Uterus (tissue), 4 donors: ENCODE measurements around the gene METTL4. TPM values are rescaled to one million over a fixed set of nuclear protein-coding genes. Genes with fewer than 3 reads are reported as not detected.

ENCODE experiments used
- DNase-seq, 2 donors: peaks; one replicate each; pipeline ENCODE4 v3.0.0-alpha.2; 2019 to 2020
- H3K27ac ChIP-seq, 2 donors: fragments of 200-600 bp; sonication (generic); 1 replicate in 1 of 2; 2 replicates in 1 of 2; pipeline ENCODE4 v1.5.1; 2016 to 2018
- H3K27me3 ChIP-seq, 2 donors: fragments of 200-600 bp; sonication (generic); one replicate each; pipeline ENCODE4 v1.5.1; 2018 to 2019; ENCODE audit warnings: control low read depth in 1 of 2
- H3K36me3 ChIP-seq, 2 donors: fragments of 200-600 bp; sonication (generic); one replicate each; pipeline ENCODE4 v1.5.1; 2019; ENCODE audit warnings: control low read depth in 1 of 2
- H3K4me1 ChIP-seq, 2 donors: fragments of 200-600 bp; sonication (generic); one replicate each; pipeline ENCODE4 v1.5.1; 2018 to 2019; ENCODE audit warnings: control low read depth in 1 of 2
- H3K4me3 ChIP-seq, 2 donors: fragments of 200-600 bp; sonication (generic); 1 replicate in 1 of 2; 2 replicates in 1 of 2; pipeline ENCODE4 v1.5.1; 2018 to 2019; ENCODE audit warnings: mild to moderate bottlenecking in 1 of 2
- H3K9me3 ChIP-seq, 2 donors: fragments of 200-600 bp; sonication (generic); one replicate each; pipeline ENCODE4 v1.5.1; 2019; ENCODE audit warnings: control low read depth in 1 of 2
- CTCF ChIP-seq, 4 experiments: fragments of 200-600 bp in 2 of 4; fragments of 450-650 bp in 2 of 4; sonication (generic) in 2 of 4; IDR thresholded peaks; one replicate each; pipeline ENCODE4 v1.5.1; 2016 to 2019; ENCODE audit warnings: antibody characterized with exemption in 4 of 4, mild to moderate bottlenecking in 2 of 4, moderate library complexity in 1 of 4
- POLR2A ChIP-seq, 2 donors: fragments of 450-650 bp; IDR thresholded peaks; one replicate each; pipeline ENCODE4 v1.6.1; 2016; ENCODE audit warnings: antibody characterized with exemption in 2 of 2, mild to moderate bottlenecking in 1 of 2, moderate library complexity in 1 of 2
- intact Hi-C: fragments of 100-400 bp; cut with DNase I; formaldehyde crosslinking; loops from one replicate; pipeline ENCODE4 v1.15.1; 2023; ENCODE audit warnings: low total_unique reads
- total RNA-seq, 4 donors: library from RNA; depleted of rRNA in 3 of 4; stranded (reverse); fragments of >200 nt in 3 of 4; gene quantifications; one replicate each; pipeline versions ENCODE4 v1.1.0 to v1.2.4, GENCODE V29; 2014 to 2023
- donor health status: DM: yes; HTN: yes; CAD: no.

Gene METTL4, protein sequence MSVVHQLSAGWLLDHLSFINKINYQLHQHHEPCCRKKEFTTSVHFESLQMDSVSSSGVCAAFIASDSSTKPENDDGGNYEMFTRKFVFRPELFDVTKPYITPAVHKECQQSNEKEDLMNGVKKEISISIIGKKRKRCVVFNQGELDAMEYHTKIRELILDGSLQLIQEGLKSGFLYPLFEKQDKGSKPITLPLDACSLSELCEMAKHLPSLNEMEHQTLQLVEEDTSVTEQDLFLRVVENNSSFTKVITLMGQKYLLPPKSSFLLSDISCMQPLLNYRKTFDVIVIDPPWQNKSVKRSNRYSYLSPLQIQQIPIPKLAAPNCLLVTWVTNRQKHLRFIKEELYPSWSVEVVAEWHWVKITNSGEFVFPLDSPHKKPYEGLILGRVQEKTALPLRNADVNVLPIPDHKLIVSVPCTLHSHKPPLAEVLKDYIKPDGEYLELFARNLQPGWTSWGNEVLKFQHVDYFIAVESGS
- total RNA-seq: 10 to 100 TPM in 3 of 4 donors, 1 to 10 TPM in 1; 6.7 to 22.9 (median 18.5) TPM

DNA sequence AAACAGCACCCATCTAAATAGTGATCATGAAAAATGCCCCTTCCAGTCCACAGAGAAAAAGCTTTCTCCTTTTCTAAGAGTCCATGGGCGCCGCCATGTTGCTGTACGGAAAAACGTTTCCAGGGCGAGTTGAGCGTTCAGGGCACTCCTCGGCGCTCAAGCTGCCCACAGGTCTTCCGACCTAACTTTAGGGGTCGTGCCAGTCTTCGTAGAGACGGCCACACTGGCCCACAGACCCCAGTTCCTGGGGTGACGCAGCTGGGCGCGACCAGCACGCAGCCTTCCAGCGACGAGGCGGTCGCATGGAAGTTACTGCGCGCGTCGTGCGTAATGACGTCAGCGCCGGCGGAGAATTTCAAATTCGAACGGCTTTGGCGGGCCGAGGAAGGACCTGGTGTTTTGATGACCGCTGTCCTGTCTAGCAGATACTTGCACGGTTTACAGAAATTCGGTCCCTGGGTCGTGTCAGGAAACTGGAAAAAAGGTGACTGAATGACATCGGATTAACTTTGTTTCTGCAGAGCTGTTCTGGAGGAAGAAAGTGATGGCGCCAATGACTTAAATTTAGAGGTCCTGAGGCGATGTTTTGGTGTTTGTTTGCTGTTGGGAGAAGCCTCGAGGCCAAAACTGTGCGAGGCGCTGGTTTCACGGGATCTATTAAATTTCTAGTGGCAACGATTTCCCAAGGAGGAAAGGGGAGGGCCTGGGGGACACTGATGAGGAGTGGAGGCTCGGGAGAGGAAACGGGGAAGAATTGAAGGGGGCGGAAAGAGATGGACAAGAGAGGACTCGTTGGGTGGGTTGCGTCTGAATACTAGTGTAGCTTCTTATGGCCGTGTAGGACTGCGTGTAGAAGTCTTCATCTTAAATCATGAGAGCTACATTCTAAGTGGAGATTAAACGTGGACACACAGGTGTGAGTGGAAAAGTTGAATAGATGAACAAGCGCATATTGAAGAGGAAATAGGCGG lies at the start of gene METTL4, which contains the start of gene NDC80:
Gene METTL4 (minus strand): TSS at position 306 of the 971 bp plus-strand sequence. CDS start 4,289 bp downstream, outside the sequence.
Gene NDC80 (plus strand): TSS at position 358 of the 971 bp plus-strand sequence. CDS start 1,429 bp downstream, outside the sequence.
- intact Hi-C loops: loop anchor here (5.0 kb wide), 1 partner anchor 86 kb away; the partner anchor contains the start of gene SMCHD1
- DNase-seq: peak; percentile 81 to 84

DNA sequence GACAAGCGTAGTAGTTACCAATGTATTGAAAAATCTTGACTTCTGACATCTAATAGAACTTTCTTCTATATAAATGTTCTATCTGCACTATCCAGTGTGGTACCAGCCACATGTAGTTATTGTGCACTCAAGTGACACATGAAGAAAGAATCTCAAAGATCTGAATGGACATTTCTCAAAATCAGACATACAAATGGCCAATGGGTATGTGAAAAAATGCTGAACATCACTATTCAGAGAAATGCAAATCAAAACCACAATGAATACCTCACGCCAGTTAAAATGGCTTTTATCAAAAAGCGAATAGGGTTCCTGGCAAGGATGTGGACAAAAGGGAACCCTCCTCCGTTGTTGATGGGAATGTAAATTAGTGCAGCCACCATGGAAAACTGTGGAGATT lies 46.7 kb upstream of the METTL4 start:
- H3K36me3 ChIP-seq: no peaks in the 10 kb centered on the region
- intact Hi-C loops: no loop called here
- no peak for DNase-seq
- no peaks in the 10 kb centered on the region for H3K27me3 ChIP-seq
- H3K27ac ChIP-seq: no peak overlapping the region
- H3K4me3 ChIP-seq: no peak overlapping the region
- no peak for TF ChIP-seq POLR2A (IDR thresholded peaks at IDR 0.05)
- no peaks in the 10 kb centered on the region for H3K9me3 ChIP-seq
- no peaks in the 10 kb centered on the region for H3K4me1 ChIP-seq

More for the DNA sequence above, at the start of gene METTL4, which contains the start of gene NDC80:
- no peaks in the 10 kb centered on the region for H3K27me3 ChIP-seq
- peak in 1 of 2 donors; percentile 58 for TF ChIP-seq POLR2A (IDR thresholded peaks at IDR 0.05)
- no peak for TF ChIP-seq CTCF (IDR thresholded peaks at IDR 0.05)
- peak within 1 kb of the TSS; percentile 76 to 86 for H3K4me3 ChIP-seq
- peaks cover 0 to 7% of the 10 kb centered on the region in 2 donors for H3K4me1 ChIP-seq
- peak within 1 kb of the TSS; percentile 96 to 98 for H3K27ac ChIP-seq
- H3K36me3 ChIP-seq: no peaks in the 10 kb centered on the region
- H3K9me3 ChIP-seq: no peaks in the 10 kb centered on the region

- intact Hi-C loops: no loop called here
- Histone ChIP-seq H3K4me1 (no peaks in the 10 kb centered on the region), H3K4me3 (no peak overlapping the region), H3K27me3 (no peaks in the 10 kb centered on the region), H3K27ac (no peak overlapping the region), H3K36me3 (no peaks in the 10 kb centered on the region), H3K9me3 (no peaks in the 10 kb centered on the region)
- TF ChIP-seq CTCF (IDR thresholded peaks at IDR 0.05) (no peak), POLR2A (IDR thresholded peaks at IDR 0.05) (no peak)
- DNase-seq: no peak
Measured at GRCh38 chr18:2617401-2617998, 46.2 kb upstream of the METTL4 start.

GRCh38 chr18:2612996-2613395 lies 41.7 kb upstream of the METTL4 start:
- intact Hi-C loops: no loop called here
- no peak for DNase-seq
- TF ChIP-seq CTCF (IDR thresholded peaks at IDR 0.05): no peak
- TF ChIP-seq POLR2A (IDR thresholded peaks at IDR 0.05): no peak
- Histone ChIP-seq H3K4me3 (no peak overlapping the region), H3K27me3 (no peaks in the 10 kb centered on the region), H3K36me3 (no peaks in the 10 kb centered on the region), H3K27ac (no peak overlapping the region), H3K4me1 (no peaks in the 10 kb centered on the region), H3K9me3 (no peaks in the 10 kb centered on the region)

DNA sequence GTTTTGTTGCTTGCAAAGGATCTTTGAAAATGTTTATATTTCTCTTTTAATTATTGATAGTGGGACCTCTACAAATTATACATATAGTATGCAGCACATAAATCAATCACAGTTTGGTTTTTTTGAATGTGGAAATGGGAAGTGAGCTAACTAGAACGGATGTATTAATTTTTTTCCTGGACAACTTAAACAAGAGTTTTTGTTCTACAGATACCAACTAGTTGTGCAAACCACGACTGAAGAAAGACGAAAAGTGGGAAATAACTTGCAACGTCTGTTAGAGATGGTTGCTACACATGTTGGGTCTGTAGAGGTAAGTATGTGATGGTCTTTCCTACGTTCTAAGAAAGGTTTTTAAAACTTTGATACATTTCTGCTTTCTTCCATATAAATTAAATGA lies 39.2 kb upstream of the METTL4 start:
- Histone ChIP-seq H3K4me3 (no peak overlapping the region), H3K27ac (no peak overlapping the region), H3K9me3 (no peaks in the 10 kb centered on the region), H3K27me3 (no peaks in the 10 kb centered on the region), H3K36me3 (no peaks in the 10 kb centered on the region), H3K4me1 (no peaks in the 10 kb centered on the region)
- no peak for DNase-seq
- TF ChIP-seq CTCF (IDR thresholded peaks at IDR 0.05) (no peak), POLR2A (IDR thresholded peaks at IDR 0.05) (no peak)
- intact Hi-C loops: no loop called here
